ENCODE data around the gene GEMIN7. TPM values are rescaled to one million over a fixed set of nuclear protein-coding genes. Genes with fewer than 3 reads are reported as not detected.

Gene GEMIN7
- total and polyA plus RNA-seq, 2 donors from 2014 or later, result 17.2 to 32.2 TPM

GRCh38 chr19:45137179-45137761, 58.2 kb downstream of the GEMIN7 start:
- Histone ChIP-seq H3K9me3 (ENCODE audit: control insufficient read depth in 2 of 3, insufficient read depth in 1 of 3, low read length in 3 of 3) (no peaks in the 10 kb centered on the region), H3K4me3 (ENCODE audit: low read length in 3 of 3) (no peak overlapping the region), H3K9ac (ENCODE audit: low read length in 3 of 3) (no peak overlapping the region), H3K36me3 (ENCODE audit: control insufficient read depth in 2 of 3, insufficient read depth in 3 of 3, low read length in 3 of 3) (peaks cover 0 to 2% (median 0%) of the 10 kb centered on the region in 3 donors), H3K27me3 (ENCODE audit: control insufficient read depth, insufficient read depth, low read length) (no peaks in the 10 kb centered on the region), H3K4me1 (ENCODE audit: control insufficient read depth in 2 of 3, insufficient read depth in 2 of 3, low read depth in 1 of 3, low read length in 3 of 3) (no peaks in the 10 kb centered on the region), H3K27ac (ENCODE audit: low read depth in 2 of 2, low read length in 2 of 2) (no peak overlapping the region)
- FAIRE-seq, result no peak
- DNase-seq, result no peak
- no peak for TF ChIP-seq CTCF (IDR thresholded peaks at IDR 0.05; ENCODE audit: borderline replicate concordance, extremely low read depth, insufficient read depth)
- intact Hi-C loops (cut with DNase I), result no loop called here

GRCh38 chr19:45138303-45138751, 59.3 kb downstream of the GEMIN7 start:
- FAIRE-seq (no peak), DNase-seq (no peak)
- Histone ChIP-seq H3K4me3 (ENCODE audit: low read length in 3 of 3) (no peak overlapping the region), H3K9me3 (ENCODE audit: control insufficient read depth in 2 of 3, insufficient read depth in 1 of 3, low read length in 3 of 3) (no peaks in the 10 kb centered on the region), H3K9ac (ENCODE audit: low read length in 3 of 3) (no peak overlapping the region), H3K27me3 (ENCODE audit: control insufficient read depth, insufficient read depth, low read length) (no peaks in the 10 kb centered on the region), H3K27ac (ENCODE audit: low read depth in 2 of 2, low read length in 2 of 2) (no peak overlapping the region), H3K4me1 (ENCODE audit: control insufficient read depth in 2 of 3, insufficient read depth in 2 of 3, low read depth in 1 of 3, low read length in 3 of 3) (no peaks in the 10 kb centered on the region), H3K36me3 (ENCODE audit: control insufficient read depth in 2 of 3, insufficient read depth in 3 of 3, low read length in 3 of 3) (peaks cover 0 to 2% (median 0%) of the 10 kb centered on the region in 3 donors)
- intact Hi-C loops (cut with DNase I), result no loop called here
- TF ChIP-seq CTCF (IDR thresholded peaks at IDR 0.05; ENCODE audit: borderline replicate concordance, extremely low read depth, insufficient read depth), result no peak

GRCh38 chr19:45139286-45140143, 60.5 kb downstream of the GEMIN7 start:
- no peak for TF ChIP-seq CTCF (IDR thresholded peaks at IDR 0.05; ENCODE audit: borderline replicate concordance, extremely low read depth, insufficient read depth)
- H3K36me3 ChIP-seq (ENCODE audit: control insufficient read depth in 2 of 3, insufficient read depth in 3 of 3, low read length in 3 of 3), result peaks cover 0 to 2% (median 0%) of the 10 kb centered on the region in 3 donors
- no peaks in the 10 kb centered on the region for H3K4me1 ChIP-seq (ENCODE audit: control insufficient read depth in 2 of 3, insufficient read depth in 2 of 3, low read depth in 1 of 3, low read length in 3 of 3)
- FAIRE-seq (no peak), DNase-seq (peak in 1 of 5 donors; percentile 65)
- no peak overlapping the region for H3K4me3 ChIP-seq (ENCODE audit: low read length in 3 of 3)
- intact Hi-C loops (cut with DNase I), result no loop called here
- no peaks in the 10 kb centered on the region for H3K9me3 ChIP-seq (ENCODE audit: control insufficient read depth in 2 of 3, insufficient read depth in 1 of 3, low read length in 3 of 3)
- no peak overlapping the region for H3K9ac ChIP-seq (ENCODE audit: low read length in 3 of 3)
- no peaks in the 10 kb centered on the region for H3K27me3 ChIP-seq (ENCODE audit: control insufficient read depth, insufficient read depth, low read length)
- no peak overlapping the region for H3K27ac ChIP-seq (ENCODE audit: low read depth in 2 of 2, low read length in 2 of 2)
